PC-3 (cell line): ENCODE data around the gene SLC24A3.

Source experiments
- CTCF ChIP-seq: fragments of 300-600 bp; sonication (generic); conservative IDR thresholded peaks from 2 replicates; pipeline ENCODE4 v1.5.1; 2017; ENCODE audit warnings: antibody characterized with exemption, low read depth, mild to moderate bottlenecking, low read length
- EZH2 ChIP-seq: fragments of 300-600 bp; sonication (generic); IDR thresholded peaks from one replicate; pipeline ENCODE4 v1.6.1; 2017; ENCODE audit warnings: antibody characterized with exemption, mild to moderate bottlenecking, low read length; ENCODE audit not compliant: unreplicated experiment
- EZH2phosphoT487 ChIP-seq: fragments of 300-600 bp; sonication (generic); IDR thresholded peaks from 2 replicates; pipeline ENCODE4 v1.6.1; 2018; ENCODE audit warnings: mild to moderate bottlenecking, antibody characterized with exemption, low read length, borderline replicate concordance

DNA sequence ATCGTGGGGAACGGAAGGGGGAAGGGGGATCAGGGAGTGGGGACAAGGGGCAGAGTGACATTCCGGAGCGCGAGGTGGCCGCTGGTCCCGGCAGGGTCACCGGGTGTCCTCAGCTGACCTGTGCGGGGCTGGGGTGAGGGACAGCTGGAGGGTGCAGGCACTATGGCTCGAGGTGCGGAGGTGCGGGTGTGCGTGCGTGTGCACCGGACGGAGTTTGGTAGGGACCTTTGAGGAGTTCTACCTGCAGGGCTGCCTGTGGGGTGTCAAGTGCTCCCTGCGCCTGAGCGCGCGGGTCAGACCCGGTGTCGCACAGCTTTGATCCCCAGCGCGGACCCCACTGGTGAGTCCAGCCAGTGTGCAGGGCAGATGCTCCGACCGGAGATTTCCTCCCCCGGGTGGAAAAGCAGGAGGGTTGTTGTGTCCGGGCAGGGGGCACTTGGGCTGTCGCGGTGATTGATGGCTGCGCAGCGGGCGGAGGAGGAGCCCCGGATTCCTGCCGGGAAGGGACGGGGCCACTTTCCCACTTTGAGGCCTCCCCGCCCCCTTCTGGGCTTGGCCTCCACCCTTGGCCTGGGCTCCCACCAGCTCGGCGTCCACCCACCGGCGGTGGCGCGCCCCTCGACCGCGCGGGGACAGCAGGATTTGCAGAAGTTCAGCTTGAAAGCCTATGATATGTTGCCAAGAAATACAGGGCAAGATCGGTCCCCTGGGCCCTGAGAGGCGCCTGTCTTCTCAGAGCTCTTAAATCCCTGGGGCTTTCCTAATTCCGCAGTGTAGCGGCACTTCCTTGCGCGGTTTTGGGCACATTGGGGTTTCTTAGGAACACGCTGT is 546.3 kb downstream of the SLC24A3 start:
- TF ChIP-seq EZH2 (no peak), CTCF (peak; percentile 12; the same call in 1 of the 2 replicates), EZH2phosphoT487 (no peak)
